Trophoblast cell (in vitro differentiated cells and primary cell): ENCODE measurements around the gene RYR1.

Experiments used
- DNase-seq, 2 donors: peaks; one replicate each; pipeline ENCODE4 v3.0.0-alpha.2; 2016
- H2AFZ ChIP-seq: 2 replicates; pipeline ENCODE4 v1.6.1; 2013; ENCODE audit warnings: low read length, moderate library complexity, mild to moderate bottlenecking; ENCODE audit not compliant: insufficient read depth, poor library complexity
- H2AK5ac ChIP-seq: 2 replicates; pipeline ENCODE4 v1.6.1; 2013; ENCODE audit warnings: mild to moderate bottlenecking, low read length
- H2BK120ac ChIP-seq: 2 replicates; pipeline ENCODE4 v1.6.1; 2013; ENCODE audit warnings: low read length, mild to moderate bottlenecking, moderate library complexity; ENCODE audit not compliant: insufficient read depth, poor library complexity
- H2BK12ac ChIP-seq: 2 replicates; pipeline ENCODE4 v1.6.1; 2013; ENCODE audit warnings: mild to moderate bottlenecking, low read length, moderate library complexity
- H2BK5ac ChIP-seq: 2 replicates; pipeline ENCODE4 v1.6.1; 2013; ENCODE audit warnings: low read length, low read depth, moderate library complexity, mild to moderate bottlenecking; ENCODE audit not compliant: poor library complexity
- H3K14ac ChIP-seq: 2 replicates; pipeline ENCODE4 v1.6.1; 2013; ENCODE audit warnings: mild to moderate bottlenecking, low read length
- H3K18ac ChIP-seq: 2 replicates; pipeline ENCODE4 v1.6.1; 2013; ENCODE audit warnings: mild to moderate bottlenecking, low read length
- H3K23ac ChIP-seq: 2 replicates; pipeline ENCODE4 v1.6.1; 2013; ENCODE audit warnings: low read length
- H3K27ac ChIP-seq: 2 replicates; pipeline ENCODE4 v1.5.1; 2013; ENCODE audit warnings: low read depth, mild to moderate bottlenecking, inconsistent platforms, low read length, moderate library complexity
- H3K27me3 ChIP-seq: 2 replicates; pipeline ENCODE4 v1.6.1; 2013; ENCODE audit warnings: inconsistent platforms, mild to moderate bottlenecking, low read length, moderate library complexity; ENCODE audit not compliant: insufficient read depth
- H3K36me3 ChIP-seq, 2 experiments: 1 replicate in 1 of 2; 2 replicates in 1 of 2; pipeline ENCODE4 v1.6.1; 2013; ENCODE audit warnings: low read length in 2 of 2, mild to moderate bottlenecking in 2 of 2, moderate library complexity in 1 of 2; ENCODE audit not compliant: insufficient read depth in 2 of 2, control insufficient read depth in 1 of 2
- H3K4ac ChIP-seq: 2 replicates; pipeline ENCODE4 v1.6.1; 2013; ENCODE audit warnings: low read depth, mild to moderate bottlenecking, low read length, moderate library complexity
- H3K4me1 ChIP-seq, 2 experiments: 1 replicate in 1 of 2; 2 replicates in 1 of 2; pipeline ENCODE4 v1.6.1; 2013; ENCODE audit warnings: low read length in 2 of 2, mild to moderate bottlenecking in 2 of 2, moderate library complexity in 1 of 2; ENCODE audit not compliant: insufficient read depth in 2 of 2, control insufficient read depth in 1 of 2
- H3K4me2 ChIP-seq: 2 replicates; pipeline ENCODE4 v1.6.1; 2013; ENCODE audit warnings: inconsistent platforms, mild to moderate bottlenecking, low read length, moderate library complexity
- H3K4me3 ChIP-seq: 2 replicates; pipeline ENCODE4 v1.5.1; 2013; ENCODE audit warnings: mild to moderate bottlenecking, low read depth, low read length, inconsistent platforms
- H3K79me1 ChIP-seq: one replicate; pipeline ENCODE4 v1.6.1; 2013; ENCODE audit warnings: low read length
- H3K79me2 ChIP-seq: 2 replicates; pipeline ENCODE4 v1.6.1; 2013; ENCODE audit warnings: low read length, mild to moderate bottlenecking; ENCODE audit not compliant: control insufficient read depth, insufficient read depth, poor library complexity
- H3K9ac ChIP-seq: 2 replicates; pipeline ENCODE4 v1.6.1; 2013; ENCODE audit warnings: mild to moderate bottlenecking, low read length
- H3K9me3 ChIP-seq: 2 replicates; pipeline ENCODE4 v1.6.1; 2013; ENCODE audit warnings: low read depth, mild to moderate bottlenecking, control low read depth, inconsistent platforms, low read length; ENCODE audit not compliant: insufficient read depth
- H4K12ac ChIP-seq: 2 replicates; pipeline ENCODE4 v1.6.1; 2013; ENCODE audit warnings: low read depth, mild to moderate bottlenecking, low read length, moderate library complexity
- H4K8ac ChIP-seq: 2 replicates; pipeline ENCODE4 v1.6.1; 2013; ENCODE audit warnings: low read depth, mild to moderate bottlenecking, low read length, moderate library complexity
- H4K91ac ChIP-seq: one replicate; pipeline ENCODE4 v1.6.1; 2013; ENCODE audit warnings: low read depth, mild to moderate bottlenecking, low read length, moderate library complexity
- WGBS: extraction: QIAGEN DNeasy Blood & Tissue Kit; methylation state at CpG from one replicate; pipeline ENCODE4 v1.1.7; 2013; ENCODE audit warnings: missing lambda C conversion rate; ENCODE audit not compliant: insufficient read length, insufficient coverage; ENCODE audit errors: extremely low coverage; 5-methylcytosine and 5-hydroxymethylcytosine counted together

RYR1 gene

GRCh38 chr19:38543286-38543806, 109.9 kb downstream of the RYR1 start:
- WGBS = no CpG with 5 or more reads among the region's 19 CpGs
- Histone ChIP-seq H3K27me3 (no peaks in the 10 kb centered on the region), H3K36me3 (no peaks in the 10 kb centered on the region), H3K18ac (no peak overlapping the region), H3K4ac (no peak overlapping the region), H3K79me1 (no peaks in the 10 kb centered on the region), H3K23ac (no peak overlapping the region), H4K91ac (no peak overlapping the region), H2BK5ac (no peak overlapping the region), H3K27ac (no peak overlapping the region), H3K9me3 (no peaks in the 10 kb centered on the region), H4K8ac (no peak overlapping the region), H3K4me2 (no peak overlapping the region), H2BK120ac (no peak overlapping the region), H3K79me2 (no peaks in the 10 kb centered on the region), H2BK12ac (no peak overlapping the region), H2AK5ac (no peak overlapping the region), H3K9ac (no peak overlapping the region), H4K12ac (no peak overlapping the region), H3K4me3 (no peak overlapping the region), H2AFZ (no peak overlapping the region), H3K14ac (no peak overlapping the region), H3K4me1 (peaks cover 0 to 4% of the 10 kb centered on the region in 2 experiments)
- DNase-seq = no peak

GRCh38 chr19:38543807-38544568, 110.5 kb downstream of the RYR1 start:
- Histone ChIP-seq H3K36me3 (no peaks in the 10 kb centered on the region), H4K91ac (no peak overlapping the region), H3K23ac (no peak overlapping the region), H2AK5ac (no peak overlapping the region), H3K14ac (no peak overlapping the region), H2BK12ac (no peak overlapping the region), H3K4me3 (no peak overlapping the region), H3K4ac (no peak overlapping the region), H4K12ac (no peak overlapping the region), H3K9me3 (no peaks in the 10 kb centered on the region), H2AFZ (no peak overlapping the region), H3K9ac (no peak overlapping the region), H3K4me2 (no peak overlapping the region), H2BK5ac (no peak overlapping the region), H2BK120ac (no peak overlapping the region), H3K4me1 (peaks cover 0 to 4% of the 10 kb centered on the region in 2 experiments), H3K18ac (no peak overlapping the region), H3K27me3 (no peaks in the 10 kb centered on the region), H3K27ac (no peak overlapping the region), H3K79me1 (no peaks in the 10 kb centered on the region), H4K8ac (no peak overlapping the region), H3K79me2 (no peaks in the 10 kb centered on the region)
- DNase-seq = peak; percentile 90 to 95
- no CpG with 5 or more reads among the region's 21 CpGs for WGBS

- Histone ChIP-seq H2BK12ac (no peak overlapping the region), H3K9ac (no peak overlapping the region), H3K4me2 (no peak overlapping the region), H3K27ac (no peak overlapping the region), H3K27me3 (no peaks in the 10 kb centered on the region), H4K91ac (peak overlapping the region; percentile 57), H2AK5ac (no peak overlapping the region), H3K4me1 (peaks cover 0 to 4% of the 10 kb centered on the region in 2 experiments), H2BK5ac (peak overlapping the region; percentile 20), H2BK120ac (peak overlapping the region; percentile 46), H3K18ac (no peak overlapping the region), H4K12ac (no peak overlapping the region), H2AFZ (no peak overlapping the region), H4K8ac (peak overlapping the region; percentile 68), H3K79me1 (no peaks in the 10 kb centered on the region), H3K79me2 (no peaks in the 10 kb centered on the region), H3K9me3 (no peaks in the 10 kb centered on the region), H3K4me3 (no peak overlapping the region), H3K23ac (no peak overlapping the region), H3K36me3 (no peaks in the 10 kb centered on the region), H3K14ac (no peak overlapping the region), H3K4ac (no peak overlapping the region)
- peak in 1 of 2 donors; percentile 24 for DNase-seq
- WGBS = no CpG with 5 or more reads among the region's 6 CpGs
Measured at GRCh38 chr19:38544569-38545315, 111.3 kb downstream of the RYR1 start.

GRCh38 chr19:38545596-38545995, 112.1 kb downstream of the RYR1 start:
- Histone ChIP-seq H3K79me1 (no peaks in the 10 kb centered on the region), H3K4me2 (no peak overlapping the region), H3K14ac (no peak overlapping the region), H2BK12ac (no peak overlapping the region), H3K9me3 (no peaks in the 10 kb centered on the region), H3K4ac (no peak overlapping the region), H3K9ac (no peak overlapping the region), H3K27me3 (no peaks in the 10 kb centered on the region), H4K8ac (no peak overlapping the region), H4K12ac (no peak overlapping the region), H3K23ac (no peak overlapping the region), H3K36me3 (no peaks in the 10 kb centered on the region), H4K91ac (no peak overlapping the region), H2BK5ac (no peak overlapping the region), H3K79me2 (no peaks in the 10 kb centered on the region), H2BK120ac (no peak overlapping the region), H2AK5ac (no peak overlapping the region), H3K27ac (no peak overlapping the region), H3K4me1 (peaks cover 0 to 4% of the 10 kb centered on the region in 2 experiments), H3K4me3 (no peak overlapping the region), H3K18ac (no peak overlapping the region), H2AFZ (no peak overlapping the region)
- DNase-seq = no peak
- no CpG with 5 or more reads among the region's 8 CpGs for WGBS
